ENCODE data around the gene ARHGAP18.
A peak's percentile ranks its signal among the peaks of the same experiment; 100 is the strongest.

ARHGAP18 gene

GRCh38 chr6:129643968-129644367 is 66.0 kb downstream of the ARHGAP18 start:
- no peak for DNase-seq (ENCODE audit: low read depth)

GRCh38 chr6:129643176-129643575 is 66.8 kb downstream of the ARHGAP18 start:
- no peak for DNase-seq (ENCODE audit: low read depth)

GRCh38 chr6:129642322-129642721 is 67.7 kb downstream of the ARHGAP18 start:
- no peak for DNase-seq (ENCODE audit: low read depth)

- no peak for DNase-seq (ENCODE audit: low read depth)
Measured at GRCh38 chr6:129641344-129641743, 68.6 kb downstream of the ARHGAP18 start.

- DNase-seq (ENCODE audit: low read depth), result no peak
Measured at GRCh38 chr6:129638686-129639085, 71.3 kb downstream of the ARHGAP18 start.

GRCh38 chr6:129638055-129638684 is 71.8 kb downstream of the ARHGAP18 start:
- no peak for DNase-seq (ENCODE audit: low read depth)

GRCh38 chr6:129637340-129638054 is 72.5 kb downstream of the ARHGAP18 start:
- DNase-seq (ENCODE audit: low read depth), result no peak

GRCh38 chr6:129635396-129636130 is 74.4 kb downstream of the ARHGAP18 start:
- DNase-seq (ENCODE audit: low read depth), result no peak

- DNase-seq (ENCODE audit: low read depth), result no peak
Measured at GRCh38 chr6:129634411-129635230, 75.4 kb downstream of the ARHGAP18 start.

- no peak for DNase-seq (ENCODE audit: low read depth)
Measured at GRCh38 chr6:129633529-129633928, 76.4 kb downstream of the ARHGAP18 start.

GRCh38 chr6:129632172-129632613 is 77.8 kb downstream of the ARHGAP18 start:
- DNase-seq (ENCODE audit: low read depth), result no peak

- DNase-seq (ENCODE audit: low read depth), result no peak
Measured at GRCh38 chr6:129631070-129631469, 78.9 kb downstream of the ARHGAP18 start.

- no peak for DNase-seq (ENCODE audit: low read depth)
Measured at GRCh38 chr6:129630596-129630995, 79.4 kb downstream of the ARHGAP18 start.

- no peak for DNase-seq (ENCODE audit: low read depth)
Measured at GRCh38 chr6:129628101-129628815, 81.7 kb downstream of the ARHGAP18 start.

GRCh38 chr6:129624488-129624887 is 85.5 kb downstream of the ARHGAP18 start:
- no peak for DNase-seq (ENCODE audit: low read depth)

- DNase-seq (ENCODE audit: low read depth), result no peak
Measured at GRCh38 chr6:129623008-129623732, 86.8 kb downstream of the ARHGAP18 start.

- DNase-seq (ENCODE audit: low read depth), result peak; percentile 21
Measured at GRCh38 chr6:129621252-129621651, 88.7 kb downstream of the ARHGAP18 start.

- no peak for DNase-seq (ENCODE audit: low read depth)
Measured at GRCh38 chr6:129620234-129620610, 89.8 kb downstream of the ARHGAP18 start.

- no peak for DNase-seq (ENCODE audit: low read depth)
Measured at GRCh38 chr6:129619579-129620233, 90.3 kb downstream of the ARHGAP18 start.

- DNase-seq (ENCODE audit: low read depth), result no peak
Measured at GRCh38 chr6:129617986-129618385, 92.0 kb downstream of the ARHGAP18 start.
